ENCODE results near the gene MAP2K3.

The MAP2K3 gene

DNA sequence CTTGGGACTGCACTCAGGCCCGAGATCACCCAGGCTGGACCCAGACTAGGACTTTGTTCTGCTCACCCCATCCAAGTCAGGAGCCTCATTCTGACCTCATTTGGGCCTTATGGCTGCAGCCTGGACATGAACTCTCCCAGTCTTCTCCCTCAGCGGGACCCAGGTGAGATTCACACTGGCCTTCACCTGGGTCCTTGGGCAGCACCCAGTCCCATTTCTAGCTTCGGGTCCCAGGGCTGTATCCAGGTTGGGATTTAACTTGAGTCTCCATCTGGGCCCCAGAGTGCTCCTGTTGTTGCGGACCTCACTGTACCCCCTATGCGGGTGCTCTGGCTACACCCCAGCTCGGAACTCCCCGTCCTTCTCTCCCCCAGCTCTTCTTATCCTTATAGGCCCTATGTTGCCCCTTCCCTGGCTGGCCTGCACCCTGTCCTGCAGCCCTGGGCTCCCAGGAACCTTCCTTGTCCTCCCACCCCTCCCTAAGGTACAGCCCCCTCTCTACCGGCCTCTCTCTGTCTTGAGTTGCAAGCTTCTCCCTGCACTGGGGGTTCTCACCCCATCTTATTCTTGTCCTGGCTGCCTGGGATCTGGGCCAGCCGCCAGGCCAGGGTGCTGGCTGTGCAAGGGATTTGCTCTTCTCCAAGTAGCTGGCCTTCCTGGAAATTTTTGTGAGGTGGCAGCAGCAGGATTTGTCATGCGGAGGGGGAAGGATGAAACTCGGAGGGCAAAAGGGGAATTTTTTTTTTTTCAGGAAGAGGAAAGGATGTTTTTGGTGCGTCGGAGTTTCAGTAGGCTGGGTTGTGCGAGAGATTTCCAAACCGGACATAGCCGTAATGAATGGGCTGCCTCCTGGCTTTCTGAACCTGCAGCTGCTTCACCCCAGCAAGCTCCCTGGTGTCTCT, 904 bp downstream of the MAP2K3 start:
- DNase-seq = no peak

DNA sequence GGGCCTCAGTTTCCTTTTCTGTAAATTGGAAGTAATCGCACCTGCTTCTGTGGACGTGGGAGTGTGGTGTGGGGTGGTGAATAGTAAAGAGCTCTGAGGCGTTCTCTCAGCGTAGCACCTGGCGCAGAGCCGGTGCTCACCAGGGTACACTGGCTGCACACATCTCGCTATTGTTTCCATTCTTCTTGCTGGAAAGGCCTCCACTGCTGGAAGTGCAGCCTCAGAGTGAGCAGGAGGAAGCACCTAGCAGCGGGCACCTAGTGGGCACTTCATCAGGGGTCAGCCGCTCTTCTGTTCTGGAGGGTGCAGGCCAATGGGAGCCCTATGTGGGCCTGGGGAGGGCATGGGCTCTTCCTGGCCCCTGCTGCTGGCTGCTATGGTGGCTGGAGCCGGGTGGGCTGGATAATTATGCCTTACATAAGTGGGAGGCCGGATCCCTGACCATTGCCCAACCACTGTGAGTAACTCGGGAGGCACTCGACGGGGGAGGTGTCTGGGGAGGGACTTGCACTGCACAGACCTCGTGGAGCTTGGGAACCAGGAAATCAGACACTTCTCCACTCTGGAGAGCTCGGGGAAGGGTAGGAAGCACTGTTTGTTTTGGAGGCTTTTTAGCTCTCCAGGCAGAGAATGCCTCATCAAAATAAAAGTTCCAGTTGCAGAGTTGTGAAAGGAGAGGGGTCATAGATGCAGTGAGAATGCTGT, 1.7 kb downstream of the MAP2K3 start:
- peak; percentile 32 for DNase-seq

DNA sequence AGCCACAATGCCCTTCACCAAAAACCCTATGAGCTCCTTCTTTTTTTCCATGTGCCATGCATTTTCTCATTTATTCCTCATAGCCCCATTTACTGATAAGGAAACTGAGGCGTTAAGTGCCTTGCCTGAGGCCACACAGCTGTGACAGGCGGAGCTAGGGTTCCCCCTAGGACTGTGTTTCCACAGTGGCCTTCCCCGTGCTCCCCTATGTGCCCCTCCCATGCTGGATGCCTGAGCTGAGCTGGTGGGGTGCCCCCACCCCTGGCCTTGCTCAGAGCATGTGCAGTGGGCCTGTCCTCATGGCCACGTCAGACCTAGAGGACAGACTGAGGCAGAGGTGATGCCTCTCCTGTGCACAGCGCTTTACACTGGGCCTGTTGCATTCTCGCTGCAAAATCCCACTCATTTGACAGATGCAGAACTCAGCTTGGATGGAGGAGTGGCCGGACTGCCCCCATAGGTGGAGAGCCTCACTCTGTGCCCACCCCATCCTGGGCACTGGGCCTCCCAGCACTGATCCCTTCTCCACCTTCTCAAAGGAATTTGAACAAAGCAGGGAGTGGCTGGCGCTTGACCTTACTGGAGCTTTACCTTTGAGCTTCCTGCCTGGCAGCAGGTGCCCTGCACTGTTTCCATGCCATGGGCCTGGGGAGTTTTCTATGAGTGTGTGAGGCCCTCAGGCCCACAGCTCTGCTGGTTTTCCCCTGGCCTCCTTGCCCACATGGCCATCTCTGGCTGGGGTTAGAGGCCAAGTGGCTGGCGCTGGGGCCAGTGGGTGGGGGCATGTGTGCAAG, 2.6 kb downstream of the MAP2K3 start:
- no peak for DNase-seq

DNA sequence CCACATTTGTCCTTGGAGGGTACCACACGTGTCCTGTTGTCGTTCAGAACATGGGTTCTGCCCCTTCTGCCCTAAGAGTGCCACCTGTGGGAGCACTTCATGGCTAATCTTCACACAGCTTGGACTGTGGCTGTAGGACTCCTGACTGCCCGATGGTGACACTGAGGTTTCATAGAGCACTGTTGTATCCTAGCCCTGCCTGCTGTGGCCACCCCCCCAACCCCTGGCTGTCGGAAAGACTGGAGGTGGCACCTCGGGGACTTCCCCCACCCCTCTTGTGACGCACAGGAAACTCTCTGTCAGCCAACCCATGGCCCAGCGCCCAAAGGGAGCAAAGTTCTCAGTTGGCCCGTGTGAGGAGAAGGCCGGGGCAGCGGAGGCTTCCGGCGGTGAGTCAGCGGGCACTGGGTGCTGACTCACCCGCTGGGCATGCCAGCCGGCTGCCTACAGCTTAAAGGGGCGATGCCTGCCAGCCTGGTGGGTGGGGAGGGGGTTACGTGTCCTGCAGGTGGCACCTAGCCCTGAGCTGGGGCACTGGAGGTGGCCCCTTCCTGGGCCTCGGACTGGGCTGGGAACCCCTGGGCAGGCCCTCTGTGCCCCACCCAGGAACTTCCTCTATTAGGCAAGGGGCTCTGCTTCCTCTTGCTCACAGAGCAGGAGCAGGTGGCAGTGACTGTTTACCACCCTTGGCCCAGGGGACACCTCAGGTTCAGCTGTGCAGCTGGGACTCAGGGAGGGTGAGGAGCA, 3.4 kb downstream of the MAP2K3 start:
- peak; percentile 32 for DNase-seq

DNA sequence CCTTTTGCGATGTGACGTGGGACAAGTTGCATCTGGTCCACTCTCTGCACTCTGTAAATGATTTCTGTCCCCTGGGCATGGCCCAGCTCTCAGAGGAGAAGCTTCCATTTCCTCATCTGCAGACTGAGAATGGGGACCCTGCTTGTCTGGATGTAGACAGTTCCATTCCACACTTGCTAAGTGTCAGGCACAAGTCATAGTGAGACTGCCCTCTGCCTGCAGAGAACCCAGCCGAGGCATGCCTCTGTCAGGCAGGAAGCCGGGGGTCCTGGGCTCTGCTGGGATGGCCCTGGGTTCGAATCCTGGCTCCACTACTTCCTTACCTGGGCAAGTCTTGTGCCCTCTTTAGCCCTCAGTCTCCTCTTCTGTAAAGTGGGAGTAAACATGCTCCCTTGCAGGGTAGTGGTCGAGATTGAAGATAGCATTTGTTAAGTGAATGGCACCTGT, 4.1 kb downstream of the MAP2K3 start:
- DNase-seq = no peak

DNA sequence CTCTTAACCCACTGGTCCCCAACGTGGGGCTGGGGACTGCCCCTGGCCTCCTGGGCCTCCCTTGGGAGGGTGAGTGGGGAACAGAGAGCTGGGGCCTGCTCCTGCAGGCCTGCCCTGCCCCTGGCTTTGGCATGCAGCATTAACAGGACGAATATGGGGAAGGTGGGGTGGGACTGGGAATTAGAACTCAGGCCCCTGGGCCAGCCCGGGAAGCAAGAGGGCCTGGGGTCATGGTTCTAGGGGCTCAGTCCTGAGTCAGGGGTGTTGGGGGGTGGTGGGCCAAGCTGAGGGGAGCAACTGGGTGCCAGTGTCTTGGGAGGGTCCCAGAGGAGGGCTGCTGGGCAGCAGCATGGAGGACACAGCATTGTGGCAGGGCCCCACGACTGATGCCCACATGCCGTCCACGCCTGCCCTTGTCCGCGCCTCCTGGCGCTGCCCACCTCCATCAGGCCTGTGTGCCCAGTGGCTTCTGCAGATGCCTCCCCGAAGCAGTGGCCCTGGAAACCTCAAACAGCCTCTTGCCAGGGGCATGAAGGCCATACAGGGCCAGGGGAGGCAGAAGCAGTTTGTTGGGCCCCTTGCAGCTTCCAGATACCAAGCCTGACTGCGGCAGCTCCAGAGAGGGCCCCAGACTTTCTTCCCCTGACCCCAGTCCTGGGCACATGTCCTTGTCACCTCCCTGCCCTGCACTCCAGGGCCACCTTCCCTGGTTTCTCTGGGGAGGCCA, 4.8 kb downstream of the MAP2K3 start:
- no peak for DNase-seq

DNA sequence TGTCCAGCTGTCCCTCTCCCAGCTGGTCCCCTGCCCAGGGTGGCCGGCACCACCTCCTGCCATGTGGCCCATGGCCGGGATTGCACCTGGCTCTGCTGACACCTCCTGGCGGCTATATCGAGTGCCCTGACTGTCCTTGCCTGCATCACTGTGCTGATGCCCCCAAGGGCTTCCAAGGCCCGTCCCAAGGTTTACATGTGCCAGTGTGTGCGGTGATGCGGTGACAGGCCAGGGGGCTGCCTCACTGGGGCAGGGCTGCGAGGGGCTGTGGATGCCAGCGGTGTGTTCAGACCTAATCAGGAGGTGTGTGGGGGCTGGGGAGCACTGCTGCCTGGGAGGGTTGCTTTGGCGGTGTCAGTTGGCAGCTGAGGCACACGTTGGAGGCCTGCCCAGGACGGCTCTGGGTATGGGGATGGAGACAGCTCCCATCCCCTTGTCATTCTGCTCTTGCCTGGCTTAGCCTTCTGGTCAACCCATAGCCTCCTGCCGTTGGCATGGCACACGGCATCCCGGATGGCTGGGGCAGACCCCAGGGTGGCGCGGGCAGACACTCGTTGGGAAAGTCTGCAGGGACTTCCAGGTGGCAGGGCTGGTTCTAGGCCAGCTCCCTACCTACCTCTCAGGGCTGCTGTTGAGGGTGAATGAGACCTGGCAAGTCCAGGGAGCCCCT, 5.5 kb downstream of the MAP2K3 start:
- no peak for DNase-seq

DNA sequence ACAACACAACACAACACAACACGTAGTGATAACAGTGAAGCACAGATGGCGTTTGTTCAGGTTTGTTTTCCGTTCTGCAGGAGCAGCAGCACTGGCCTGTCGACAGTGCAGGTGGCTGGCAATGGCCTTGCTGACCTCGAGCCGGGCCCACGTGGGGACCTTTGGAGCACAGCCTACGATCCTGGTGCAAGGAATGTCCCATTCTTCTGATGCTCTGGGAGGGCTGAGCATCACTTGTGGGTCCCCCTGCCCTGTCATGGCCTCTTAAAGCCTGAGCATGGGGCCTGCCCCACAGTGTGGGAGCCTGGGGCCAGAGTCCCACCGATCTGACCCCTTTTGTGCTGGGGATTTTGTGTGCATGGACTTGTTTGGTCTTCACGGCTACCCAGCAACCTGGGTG, 6.8 kb downstream of the MAP2K3 start:
- no peak for DNase-seq

DNA sequence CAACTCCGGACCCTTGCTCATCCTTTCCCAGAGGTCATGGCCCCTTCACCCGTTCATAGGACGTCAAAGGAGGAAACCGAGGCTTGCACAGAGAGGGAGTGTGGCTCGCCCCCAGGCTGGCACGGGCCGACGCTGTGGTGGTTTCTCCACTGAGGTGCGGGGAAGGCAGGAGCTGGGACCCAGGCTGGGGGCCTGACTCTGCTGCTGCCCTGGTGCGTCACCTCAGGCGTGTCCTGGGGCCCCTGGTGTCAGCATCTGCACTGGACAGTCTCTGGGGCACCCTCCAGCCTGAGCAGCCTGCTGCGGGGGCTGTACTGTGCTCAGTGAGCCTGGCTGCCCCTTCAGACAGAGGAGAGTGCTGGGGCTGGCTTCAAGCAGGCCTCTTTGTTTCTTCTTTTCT, 7.4 kb downstream of the MAP2K3 start:
- no peak for DNase-seq

DNA sequence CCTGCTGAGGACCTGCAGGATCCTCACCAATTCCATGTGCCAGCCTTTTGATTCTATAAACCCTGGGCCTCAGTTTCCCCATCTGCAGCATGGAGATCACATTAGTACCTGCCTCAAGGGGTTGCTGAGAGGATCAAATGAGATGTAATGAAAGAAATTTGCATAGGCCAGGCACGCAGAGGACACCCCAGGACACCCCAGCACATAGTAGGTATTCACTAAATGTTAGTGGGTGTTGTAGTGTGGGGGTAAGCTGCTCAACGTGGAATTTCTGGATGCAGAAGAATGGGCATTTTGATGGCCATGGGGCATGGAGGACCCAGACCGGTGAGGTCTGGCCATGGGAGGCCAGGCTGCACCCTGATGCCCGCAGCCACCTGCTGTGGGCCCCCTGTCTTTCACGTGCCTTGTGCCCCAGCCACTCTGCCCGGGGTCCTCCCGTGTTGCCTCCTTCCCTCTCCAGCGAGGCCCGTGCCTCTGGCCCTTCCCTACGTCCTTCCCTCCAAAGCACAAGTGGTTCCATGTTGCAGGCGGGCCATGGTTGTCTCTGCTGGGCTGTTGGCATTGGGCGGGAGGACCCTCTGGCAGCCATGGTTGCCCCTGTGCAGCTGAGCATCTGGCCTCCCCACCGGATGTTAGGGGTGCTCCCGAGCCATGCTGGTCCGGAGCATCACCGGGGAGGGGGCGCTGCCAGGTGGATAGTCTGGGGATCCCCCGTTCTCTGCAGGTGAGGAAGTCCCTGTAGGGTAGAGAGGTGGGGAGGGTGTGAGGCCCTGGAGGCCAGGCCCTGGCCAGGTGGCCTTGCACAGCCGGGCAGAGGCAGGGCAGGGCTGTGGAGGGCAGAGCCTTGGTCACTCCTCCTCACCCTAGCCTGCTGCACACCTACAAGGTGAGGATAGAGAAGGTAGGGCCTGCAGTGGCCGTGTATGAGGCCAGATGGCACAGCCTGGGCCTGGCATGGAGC, 8.6 kb downstream of the MAP2K3 start:
- DNase-seq = no peak

DNA sequence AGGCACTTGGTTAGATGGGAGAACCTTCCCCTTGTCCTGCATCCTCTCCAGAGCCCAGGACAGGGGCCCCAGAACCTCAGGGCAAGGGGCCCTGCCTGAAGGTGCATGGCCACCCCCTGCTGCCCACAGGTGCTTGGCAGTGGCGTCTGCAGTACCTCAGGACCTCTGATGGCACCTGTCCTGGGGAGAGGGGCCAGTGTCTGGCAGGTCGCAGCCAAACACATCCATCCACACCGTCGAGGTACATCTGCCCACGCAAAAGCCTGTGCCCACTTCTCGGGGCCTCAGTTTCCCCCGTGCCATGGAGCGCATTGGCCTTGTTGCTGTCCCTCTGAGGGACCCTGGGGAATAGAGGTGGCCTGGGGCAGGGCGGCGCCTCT, 9.3 kb downstream of the MAP2K3 start:
- no peak for DNase-seq

DNA sequence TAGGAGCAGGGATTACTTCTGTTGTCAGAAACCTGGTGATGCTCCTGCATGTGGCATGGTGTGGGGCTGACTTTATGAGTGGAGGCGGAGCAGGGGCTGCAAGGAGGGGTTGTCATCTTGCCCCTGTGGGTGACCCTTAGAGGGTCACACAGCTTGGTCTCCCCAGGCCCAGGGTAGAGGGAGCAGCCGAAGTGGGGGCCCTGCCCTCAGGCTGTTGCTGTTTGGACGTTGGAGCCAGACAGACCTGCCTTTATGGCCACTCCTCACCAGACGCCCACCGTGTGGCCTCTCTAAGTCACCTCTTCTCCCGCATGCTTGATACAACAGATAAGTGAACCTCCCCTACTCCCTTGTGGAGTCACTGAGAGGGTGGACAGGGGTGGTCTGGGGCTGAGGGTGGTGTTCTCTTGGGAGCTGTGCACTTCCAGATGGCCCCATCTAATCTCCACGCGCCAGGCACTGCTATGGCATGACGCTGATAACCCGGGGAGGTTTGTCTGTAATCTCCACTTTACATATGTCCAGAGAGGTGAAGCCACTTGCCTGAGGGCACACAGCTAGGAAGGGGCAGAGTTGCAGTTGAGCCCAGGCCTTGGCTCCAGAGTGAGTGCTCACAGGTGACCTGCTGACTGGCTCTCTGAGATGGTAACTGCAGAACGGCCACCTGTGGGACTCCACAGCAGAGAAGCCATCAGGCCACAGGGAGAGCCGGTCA, 10.0 kb downstream of the MAP2K3 start:
- no peak for DNase-seq

DNA sequence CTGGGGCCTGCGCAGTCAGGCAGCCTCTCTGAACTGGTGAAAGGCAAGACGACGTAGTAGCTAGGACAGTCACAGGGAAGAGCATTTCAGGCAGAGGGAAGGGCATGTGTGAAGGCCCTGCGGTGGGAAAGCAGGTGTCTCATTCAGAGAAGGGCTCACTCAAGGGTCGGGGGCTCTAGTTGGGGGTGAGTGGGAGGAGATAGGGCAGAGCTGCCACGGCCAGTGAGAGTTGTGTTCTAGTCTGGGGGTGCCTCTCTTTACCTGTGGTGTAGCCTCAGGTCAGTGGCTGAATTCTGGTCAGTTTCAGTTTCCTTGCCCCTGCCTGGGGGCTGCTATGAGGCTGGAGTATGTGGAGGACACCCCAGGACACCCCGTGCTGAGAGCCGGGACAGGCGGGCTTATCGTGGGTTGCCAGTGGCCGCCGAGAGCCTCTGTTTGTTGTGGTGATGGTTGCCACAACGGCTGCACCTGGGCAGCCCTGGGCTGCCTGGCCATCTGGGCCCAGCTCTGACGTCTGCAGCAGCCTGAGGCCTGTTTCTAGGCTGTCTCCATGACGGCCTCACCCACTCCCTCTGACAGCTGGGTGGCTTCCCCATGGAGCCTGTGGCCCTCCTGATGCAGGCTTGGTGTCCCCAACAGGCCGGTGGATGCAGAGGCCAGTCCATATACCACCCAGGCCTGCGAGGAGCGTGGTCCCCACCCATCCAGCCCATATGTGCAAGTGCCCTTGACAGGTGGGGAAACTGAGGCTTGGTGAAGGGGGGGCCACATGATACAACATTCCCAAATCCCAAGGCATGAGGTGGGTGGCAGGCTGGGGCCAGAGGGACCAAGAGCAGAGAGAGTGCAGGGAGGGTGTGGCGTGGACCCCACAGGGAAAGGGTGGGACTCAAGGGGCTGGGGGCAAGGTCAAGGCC, 10.8 kb downstream of the MAP2K3 start:
- DNase-seq = no peak

DNA sequence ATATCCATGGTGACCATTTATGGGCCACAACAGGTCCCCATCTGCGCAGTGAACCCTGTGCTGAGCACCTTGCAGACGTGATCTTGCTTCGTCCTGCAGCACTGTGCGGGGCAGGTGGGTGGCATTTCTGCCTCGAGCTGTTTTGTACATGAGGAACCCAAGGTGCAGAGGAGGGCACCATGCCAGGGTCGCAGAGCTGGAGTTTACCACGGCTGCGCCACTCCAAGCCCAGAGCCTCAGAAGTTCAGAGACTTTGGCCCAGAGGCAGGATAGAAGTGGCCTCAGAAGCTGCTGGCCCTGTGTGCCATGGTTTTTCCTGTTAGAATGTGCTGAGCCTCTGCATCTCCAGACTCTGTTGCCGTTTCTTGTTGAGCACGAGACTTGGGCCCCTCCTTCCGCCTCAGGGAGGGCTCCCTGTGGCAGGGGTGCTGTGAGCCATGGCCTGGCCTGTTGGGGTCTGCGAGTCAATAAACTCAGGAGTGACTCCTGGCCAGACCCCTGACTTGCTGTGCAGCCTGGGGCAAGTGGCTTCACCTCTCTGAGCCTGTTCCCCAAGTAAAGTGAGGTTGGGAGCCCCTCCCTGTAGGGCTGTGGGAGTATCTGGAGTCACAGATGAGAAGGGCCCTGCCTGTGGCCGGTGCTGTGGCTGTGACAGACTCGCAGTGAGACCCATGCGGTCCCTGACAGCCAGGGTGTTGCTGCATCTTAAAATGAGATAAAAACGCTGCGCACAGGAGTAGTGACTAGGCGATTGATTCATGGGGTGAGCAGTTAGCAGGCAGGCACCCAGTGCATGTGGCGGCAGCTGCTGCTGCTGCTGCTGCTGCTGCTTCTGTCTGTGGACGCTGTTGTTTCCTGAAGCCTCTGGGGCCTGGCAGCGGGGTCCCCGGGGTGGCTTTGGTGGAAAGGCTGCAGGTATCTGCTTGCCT, 11.8 kb downstream of the MAP2K3 start:
- no peak for DNase-seq

DNA sequence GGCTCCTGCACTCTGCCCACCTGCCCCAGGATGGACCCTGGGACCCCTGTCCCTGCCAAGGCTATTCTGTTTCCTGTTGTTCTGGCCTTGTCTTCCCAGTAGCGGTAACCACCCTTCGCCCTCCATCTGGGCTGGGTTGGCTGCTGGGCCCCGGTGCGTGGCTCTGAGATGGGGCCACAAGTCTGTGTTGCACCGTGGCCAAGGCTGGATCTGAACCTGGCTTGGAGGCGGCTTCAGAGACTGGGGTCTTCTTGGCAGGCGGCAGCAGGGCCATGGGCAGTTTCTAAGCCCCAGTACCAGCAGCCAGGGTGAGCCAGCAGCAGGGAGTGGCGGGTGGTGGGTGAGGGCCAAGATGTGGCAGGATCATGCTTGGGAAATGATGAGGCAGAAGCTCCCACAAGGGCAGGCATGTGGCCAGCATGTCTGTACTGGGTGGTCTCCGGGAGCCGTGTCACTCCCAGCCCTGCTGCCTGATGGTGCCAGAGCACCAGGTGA, 12.6 kb downstream of the MAP2K3 start:
- no peak for DNase-seq

DNA sequence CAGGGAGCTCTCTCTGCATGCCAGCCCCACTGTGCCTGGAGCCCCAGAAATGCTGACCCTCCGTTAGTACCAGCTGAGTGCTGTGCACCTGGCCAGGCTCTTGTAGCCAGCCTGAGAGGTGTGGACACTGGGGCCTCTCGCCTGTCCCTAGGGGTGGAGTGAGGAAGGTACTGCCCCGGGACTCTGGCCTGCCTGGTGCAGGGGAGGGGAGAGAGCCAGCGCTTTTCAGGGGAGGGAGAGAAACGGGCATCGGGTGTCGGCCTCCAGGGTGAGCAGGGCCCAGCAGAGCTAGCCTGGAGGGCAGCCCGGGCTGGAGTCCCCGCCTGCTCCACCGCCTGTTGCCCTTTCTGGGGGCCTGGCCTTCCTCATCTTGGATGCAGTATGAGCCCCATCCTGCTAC, 13.1 kb downstream of the MAP2K3 start:
- DNase-seq = no peak

All from DMS153 (cell line).